ENCODE data around the gene KIF26A. TPM values are rescaled to one million over a fixed set of nuclear protein-coding genes. Genes with fewer than 3 reads are reported as not detected.

Gene KIF26A
- total RNA-seq, 6 donors from 2014 or later: 1.8 to 7.3 (median 3.5) TPM

- no peak overlapping the region for H3K4me3 ChIP-seq
- DNase-seq: peak in 1 of 2 donors; percentile 66
- H3K9me3 ChIP-seq: no peaks in the 10 kb centered on the region
- H3K36me3 ChIP-seq: no peaks in the 10 kb centered on the region
- H3K27me3 ChIP-seq: no peaks in the 10 kb centered on the region
- H3K4me1 ChIP-seq: peaks cover 4 to 46% (median 23%) of the 10 kb centered on the region in 4 donors
- no peak for TF ChIP-seq POLR2A (IDR thresholded peaks at IDR 0.05)
- TF ChIP-seq, protein P1, sequence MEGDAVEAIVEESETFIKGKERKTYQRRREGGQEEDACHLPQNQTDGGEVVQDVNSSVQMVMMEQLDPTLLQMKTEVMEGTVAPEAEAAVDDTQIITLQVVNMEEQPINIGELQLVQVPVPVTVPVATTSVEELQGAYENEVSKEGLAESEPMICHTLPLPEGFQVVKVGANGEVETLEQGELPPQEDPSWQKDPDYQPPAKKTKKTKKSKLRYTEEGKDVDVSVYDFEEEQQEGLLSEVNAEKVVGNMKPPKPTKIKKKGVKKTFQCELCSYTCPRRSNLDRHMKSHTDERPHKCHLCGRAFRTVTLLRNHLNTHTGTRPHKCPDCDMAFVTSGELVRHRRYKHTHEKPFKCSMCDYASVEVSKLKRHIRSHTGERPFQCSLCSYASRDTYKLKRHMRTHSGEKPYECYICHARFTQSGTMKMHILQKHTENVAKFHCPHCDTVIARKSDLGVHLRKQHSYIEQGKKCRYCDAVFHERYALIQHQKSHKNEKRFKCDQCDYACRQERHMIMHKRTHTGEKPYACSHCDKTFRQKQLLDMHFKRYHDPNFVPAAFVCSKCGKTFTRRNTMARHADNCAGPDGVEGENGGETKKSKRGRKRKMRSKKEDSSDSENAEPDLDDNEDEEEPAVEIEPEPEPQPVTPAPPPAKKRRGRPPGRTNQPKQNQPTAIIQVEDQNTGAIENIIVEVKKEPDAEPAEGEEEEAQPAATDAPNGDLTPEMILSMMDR (IDR thresholded peaks at IDR 0.05): no peak
- TF ChIP-seq POLR2AphosphoS5 (IDR thresholded peaks at IDR 0.05): no peak
- TF ChIP-seq EP300 (IDR thresholded peaks at IDR 0.05): no peak
- no peak overlapping the region for H3K27ac ChIP-seq
- ATAC-seq (ENCODE audit: low FRiP score in 2 of 2): no peak
- WGBS, 2 donors: 78 to 83% methylated on average over 4 to 23 of the region's 27 CpGs
Measured at GRCh38 chr14:104105071-104105821, 33.1 kb upstream of the KIF26A start.

- Histone ChIP-seq H3K27ac (no peak overlapping the region), H3K27me3 (no peaks in the 10 kb centered on the region), H3K36me3 (no peaks in the 10 kb centered on the region), H3K4me3 (no peak overlapping the region), H3K9me3 (no peaks in the 10 kb centered on the region), H3K4me1 (peaks cover 4 to 40% (median 19%) of the 10 kb centered on the region in 4 donors)
- DNase-seq (peak in 1 of 2 donors; percentile 66), ATAC-seq (ENCODE audit: low FRiP score in 2 of 2) (no peak)
- TF ChIP-seq POLR2A (IDR thresholded peaks at IDR 0.05) (no peak), EP300 (IDR thresholded peaks at IDR 0.05) (no peak), POLR2AphosphoS5 (IDR thresholded peaks at IDR 0.05) (no peak)
- TF ChIP-seq, protein P1 (IDR thresholded peaks at IDR 0.05): no peak
- 73 to 86% methylated on average over 9 to 17 of the region's 18 CpGs for WGBS, 2 donors
Measured at GRCh38 chr14:104105822-104106470, 32.4 kb upstream of the KIF26A start.

- WGBS, 2 donors: 78 to 80% methylated on average over 3 to 15 of the region's 20 CpGs
- Histone ChIP-seq H3K36me3 (no peaks in the 10 kb centered on the region), H3K27me3 (no peaks in the 10 kb centered on the region), H3K9me3 (no peaks in the 10 kb centered on the region), H3K4me1 (peaks cover 4 to 40% (median 14%) of the 10 kb centered on the region in 4 donors), H3K4me3 (no peak overlapping the region), H3K27ac (no peak overlapping the region)
- TF ChIP-seq POLR2A (IDR thresholded peaks at IDR 0.05): no peak
- TF ChIP-seq EP300 (IDR thresholded peaks at IDR 0.05): no peak
- TF ChIP-seq, protein P1 (IDR thresholded peaks at IDR 0.05): no peak
- no peak for TF ChIP-seq POLR2AphosphoS5 (IDR thresholded peaks at IDR 0.05)
- peak in 1 of 2 donors; percentile 74 for DNase-seq
- no peak for ATAC-seq (ENCODE audit: low FRiP score in 2 of 2)
Measured at GRCh38 chr14:104106471-104106991, 31.9 kb upstream of the KIF26A start.

- ATAC-seq (ENCODE audit: low FRiP score in 2 of 2): no peak
- no peaks in the 10 kb centered on the region for H3K36me3 ChIP-seq
- TF ChIP-seq POLR2AphosphoS5 (IDR thresholded peaks at IDR 0.05): no peak
- peak in 1 of 2 donors; percentile 78 for DNase-seq
- H3K9me3 ChIP-seq: no peaks in the 10 kb centered on the region
- H3K4me3 ChIP-seq: no peak overlapping the region
- WGBS, 2 donors: 77 to 85% methylated on average over 10 of the region's 19 CpGs
- H3K27me3 ChIP-seq: no peaks in the 10 kb centered on the region
- H3K4me1 ChIP-seq: peaks cover 4 to 39% (median 14%) of the 10 kb centered on the region in 4 donors
- H3K27ac ChIP-seq: no peak overlapping the region
Measured at GRCh38 chr14:104107101-104107581, 31.2 kb upstream of the KIF26A start.
